GM18858 (cell line): Measurements from ENCODE around the gene ERC1.

ENCODE experiments used
- ATAC-seq: cut with Tn5 transposase; IDR thresholded peaks from one replicate; pipeline ENCODE4 v1.9.1; 2021; ENCODE audit not compliant: unreplicated experiment

Gene ERC1

GRCh38 chr12:990661-991349 lies at the start of gene ERC1:
ERC1 (plus strand) TSS chr12:991223; CDS start chr12:1027904, 36,681 bp downstream.
- ATAC-seq, result no peak

DNA sequence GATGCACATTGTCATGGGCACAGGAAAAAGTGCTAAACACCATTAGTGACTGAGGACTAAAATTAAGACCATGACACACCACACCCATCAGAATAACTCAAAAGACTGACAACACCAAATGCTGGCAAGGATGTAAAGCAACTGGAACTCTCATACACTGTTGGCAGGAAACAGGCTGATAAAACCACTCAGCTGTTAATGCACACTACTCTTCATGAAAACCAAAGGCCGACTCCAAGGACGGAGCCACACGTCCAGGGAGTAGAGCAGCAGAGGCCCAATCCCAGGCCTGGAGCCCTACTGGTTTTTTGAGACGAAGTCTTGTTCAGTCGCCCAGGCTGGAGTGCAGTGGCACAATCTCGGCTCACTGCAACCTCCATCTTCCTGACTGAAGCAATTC lies 48.0 kb upstream of the ERC1 start:
- no peak for ATAC-seq

DNA sequence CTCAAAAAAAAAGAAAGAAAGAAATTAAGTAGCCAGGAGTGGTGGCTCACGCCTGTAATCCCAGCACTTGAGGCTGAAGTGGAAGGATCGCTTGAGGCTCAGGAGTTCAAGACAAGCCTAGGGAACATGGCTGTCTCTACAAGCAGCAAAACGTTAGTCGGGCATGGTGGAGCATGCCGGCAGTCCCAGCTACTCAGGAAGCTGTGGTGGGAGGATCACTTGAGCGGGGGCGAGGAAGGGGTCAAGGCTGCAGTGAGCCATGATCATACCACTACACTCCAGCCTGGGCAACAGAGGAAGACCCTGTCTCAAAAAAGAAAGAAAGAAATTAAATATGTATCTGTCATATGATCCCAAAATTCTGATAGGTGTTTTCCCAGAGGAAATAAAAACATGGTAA lies 46.8 kb upstream of the ERC1 start:
- ATAC-seq, result no peak

- no peak for ATAC-seq
These were observed 44.8 kb upstream of the ERC1 start for GRCh38 chr12:946212-946611.

DNA sequence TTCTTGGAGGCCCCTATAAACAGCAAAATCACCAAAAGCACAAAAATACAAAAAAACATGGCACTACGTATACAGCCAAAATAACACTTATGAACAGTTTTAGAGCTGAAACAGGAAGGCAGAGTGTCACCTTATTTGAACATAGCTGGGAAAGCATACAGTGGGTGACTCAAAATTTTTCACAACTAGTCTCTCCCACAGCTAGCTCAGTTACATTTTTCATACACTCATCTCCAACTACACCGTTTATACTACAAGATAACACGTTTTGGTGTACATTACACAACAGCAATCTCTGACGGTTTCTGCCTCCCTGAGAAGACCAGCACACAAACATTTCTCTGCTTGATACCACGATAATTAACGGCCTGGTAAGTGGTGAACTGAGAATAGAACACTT lies 44.4 kb upstream of the ERC1 start:
- ATAC-seq, result no peak

- no peak for ATAC-seq
These were observed 42.8 kb upstream of the ERC1 start for GRCh38 chr12:948238-948637.

- peak; percentile 73 for ATAC-seq
These were observed 41.4 kb upstream of the ERC1 start, which contains the start of gene RAD52 for GRCh38 chr12:949453-950191. RAD52 (minus strand) TSS chr12:949694; CDS start chr12:933058, 16,636 bp downstream.

DNA sequence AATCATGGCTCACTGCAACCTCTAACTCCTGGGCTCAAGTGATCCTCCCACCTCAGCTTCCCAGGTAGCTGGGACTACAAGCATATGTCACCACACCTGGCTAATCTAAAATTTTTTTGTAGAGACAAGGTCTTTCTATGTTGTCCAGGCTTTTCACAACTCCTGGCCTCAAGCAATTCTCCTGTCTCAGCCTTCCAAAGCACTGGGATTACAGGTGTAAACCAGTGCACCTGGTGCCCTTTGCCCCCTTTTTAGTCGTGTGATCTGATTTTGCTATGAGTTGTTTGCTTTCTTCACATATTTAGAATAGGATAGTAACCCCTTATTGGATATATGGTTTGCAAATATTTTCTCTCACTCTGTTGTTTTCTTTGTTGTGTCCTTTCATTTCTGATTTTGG lies 39.8 kb upstream of the ERC1 start:
- no peak for ATAC-seq

DNA sequence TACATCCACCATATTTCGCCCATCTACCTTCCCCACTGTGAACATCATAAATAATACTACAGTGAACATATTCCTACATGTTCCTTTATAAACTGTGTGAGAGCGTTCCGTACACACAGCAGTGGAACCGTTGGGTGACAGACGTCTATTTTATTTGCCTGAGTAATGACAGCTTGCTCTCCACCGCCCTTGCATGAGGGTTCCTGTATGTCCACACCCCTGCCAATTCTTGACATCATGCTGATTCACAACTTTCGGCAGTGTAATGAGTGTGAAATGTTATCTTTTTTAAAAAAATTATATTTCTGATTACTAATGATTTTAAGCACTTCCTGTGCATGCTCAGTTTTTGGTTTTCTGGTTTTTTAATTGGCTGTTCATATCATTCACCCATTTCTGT lies 37.2 kb upstream of the ERC1 start:
- ATAC-seq, result no peak

- ATAC-seq, result no peak
These were observed 36.3 kb upstream of the ERC1 start for GRCh38 chr12:954741-955140.

DNA sequence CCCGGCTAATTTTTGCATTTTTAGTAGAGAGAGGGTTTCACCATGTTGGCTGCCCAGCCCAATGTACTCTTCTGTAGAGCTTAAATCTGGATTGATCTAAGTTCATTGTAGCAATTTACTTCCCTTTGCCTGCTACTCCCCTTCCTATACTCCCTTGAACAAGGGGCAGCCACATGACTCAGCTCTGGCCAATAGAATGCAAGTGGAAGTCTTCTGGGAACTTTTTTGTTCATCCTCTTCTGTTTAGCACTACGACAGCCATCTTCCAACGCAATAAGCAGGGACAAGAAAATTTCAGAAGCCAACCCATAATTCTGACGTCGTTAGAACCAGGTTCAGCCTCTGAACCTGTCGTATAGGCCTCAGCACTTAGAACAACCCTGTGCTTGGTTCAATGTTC lies 35.1 kb upstream of the ERC1 start:
- no peak for ATAC-seq

DNA sequence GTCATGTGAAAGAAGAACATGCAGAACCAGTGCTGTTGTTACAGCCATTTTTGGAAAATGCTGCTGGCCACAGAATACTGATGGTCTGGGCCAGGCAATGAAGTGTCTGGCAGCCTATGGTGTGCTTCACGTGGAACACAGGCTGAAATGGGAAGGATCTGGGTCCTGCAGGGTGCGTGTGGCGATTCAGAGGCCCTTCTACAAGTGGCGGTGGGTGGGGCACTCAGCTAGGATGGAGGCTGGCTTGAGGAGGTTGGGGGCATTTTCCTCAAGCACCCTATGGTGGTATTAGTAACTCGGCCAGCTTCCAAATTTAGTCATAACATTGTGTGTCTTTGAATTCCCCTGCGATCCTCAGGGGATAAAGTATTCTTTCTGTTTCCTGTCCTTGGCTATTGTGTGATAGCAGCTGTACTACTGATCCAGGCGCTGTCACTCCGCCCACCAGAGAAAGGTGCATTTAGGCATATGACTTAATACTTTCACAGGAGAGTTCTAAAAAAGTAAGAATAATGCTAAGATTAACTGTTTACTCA lies 32.4 kb upstream of the ERC1 start:
- ATAC-seq, result no peak

DNA sequence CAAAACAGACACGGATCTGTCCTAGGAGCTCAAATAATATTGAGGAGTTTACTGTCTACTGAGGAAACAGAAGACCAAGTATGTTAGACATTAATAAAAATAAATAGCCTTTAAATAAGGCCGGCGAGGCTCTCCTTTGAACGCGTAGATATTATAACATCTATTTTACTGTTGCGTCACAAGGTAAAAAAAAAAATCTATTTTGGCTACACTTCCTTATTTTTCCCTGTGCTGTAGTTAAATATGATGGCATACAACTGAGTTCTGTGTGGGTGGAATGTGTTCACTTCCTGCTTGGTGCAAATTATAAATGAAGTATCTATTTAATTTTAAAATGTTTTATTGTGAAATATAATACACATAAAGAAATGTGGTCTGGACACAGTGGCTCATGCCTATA lies 24.3 kb upstream of the ERC1 start:
- no peak for ATAC-seq

DNA sequence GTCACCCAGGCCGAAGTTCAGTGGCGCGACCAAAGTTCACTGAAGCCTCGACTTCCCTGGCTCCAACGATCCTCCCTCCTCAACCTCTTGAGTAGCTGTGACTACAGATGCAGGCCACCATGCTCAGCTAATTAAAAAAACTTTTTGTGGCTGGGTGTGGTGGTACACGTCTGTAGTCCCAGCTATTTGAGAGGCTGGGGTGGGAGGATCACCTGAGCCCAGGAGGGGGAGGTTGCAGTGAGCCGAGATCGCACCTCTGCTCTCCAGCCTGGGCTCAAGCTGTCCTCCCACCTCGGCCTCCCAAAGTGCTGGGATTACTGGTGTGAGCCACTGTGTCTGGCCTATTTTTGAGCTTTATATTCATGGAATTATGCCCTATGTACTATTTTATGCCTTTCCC lies 23.4 kb upstream of the ERC1 start:
- no peak for ATAC-seq

GRCh38 chr12:968545-968944 lies 22.5 kb upstream of the ERC1 start:
- no peak for ATAC-seq

DNA sequence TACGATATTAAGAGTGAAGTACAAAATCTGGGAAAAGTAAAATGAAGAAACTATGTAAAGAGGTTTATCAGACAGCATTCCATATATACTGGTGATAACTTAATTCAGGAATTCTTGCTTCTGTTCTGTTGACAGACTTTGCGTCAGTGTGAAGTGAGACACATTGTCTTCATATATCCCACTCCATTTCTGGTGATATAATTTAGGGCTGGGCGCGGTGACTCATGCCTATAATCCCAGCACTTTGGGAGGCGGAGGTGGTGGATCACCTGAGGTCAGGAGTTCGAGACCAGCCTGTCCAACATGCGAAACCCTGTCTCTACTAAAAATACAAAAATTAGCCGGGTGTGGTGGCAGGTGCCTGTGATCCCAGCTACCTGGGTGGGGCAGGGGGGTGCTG lies 21.2 kb upstream of the ERC1 start:
- no peak for ATAC-seq

DNA sequence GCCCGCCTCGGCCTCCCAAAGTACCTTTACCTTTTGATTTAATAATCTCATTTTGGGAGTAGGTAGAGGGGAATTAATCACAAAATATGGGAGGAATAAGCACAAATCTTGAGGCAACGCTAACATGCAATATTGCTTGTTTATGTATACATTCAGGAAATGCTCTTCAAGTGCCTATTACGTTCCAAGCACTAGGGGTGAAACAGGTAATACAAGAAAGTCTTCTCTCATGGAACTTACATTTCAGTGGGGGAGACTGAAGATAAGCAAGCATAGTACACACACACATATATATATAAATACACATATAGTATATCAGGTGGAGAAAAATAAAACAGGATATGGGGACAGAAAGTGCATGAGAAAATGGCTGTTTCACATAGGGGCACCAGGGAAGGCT lies 19.0 kb upstream of the ERC1 start:
- ATAC-seq, result no peak

- ATAC-seq, result no peak
These were observed 16.7 kb upstream of the ERC1 start for GRCh38 chr12:974271-974862.

GRCh38 chr12:976644-977043 lies 14.4 kb upstream of the ERC1 start:
- no peak for ATAC-seq

DNA sequence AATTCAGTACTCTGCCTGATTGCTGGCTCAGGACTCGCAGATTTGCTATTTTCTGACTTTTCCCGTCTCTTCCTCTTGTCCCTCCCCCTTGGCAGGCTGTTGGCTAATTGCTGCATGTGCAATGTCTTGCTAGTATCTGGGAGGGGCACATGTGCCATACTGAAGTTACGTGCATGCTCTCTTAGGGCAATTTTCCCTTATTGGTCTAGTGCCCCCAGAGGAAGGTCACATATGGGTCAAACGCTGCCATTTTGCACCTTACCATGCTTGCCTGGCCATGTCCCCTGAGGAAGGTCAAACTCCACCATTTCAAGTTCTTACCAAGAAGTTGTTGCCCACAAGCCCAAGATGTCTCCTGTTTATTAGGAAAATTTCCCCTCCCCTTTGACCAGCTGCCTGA lies 13.9 kb upstream of the ERC1 start:
- ATAC-seq, result no peak

GRCh38 chr12:979349-979748 lies 11.7 kb upstream of the ERC1 start:
- no peak for ATAC-seq
